Transverse colon (tissue), 4 donors: Measurements from ENCODE around the gene GCC2. TPM values are rescaled to one million over a fixed set of nuclear protein-coding genes. Genes with fewer than 3 reads are reported as not detected.

Experiments used
- DNase-seq: peaks from one replicate; pipeline ENCODE4 v3.0.0-alpha.2; 2019
- H3K27ac ChIP-seq, 4 donors: fragments of 200-600 bp; sonication (generic); 2 replicates each; pipeline ENCODE4 v1.5.1; 2016 to 2018; ENCODE audit warnings: inconsistent platforms in 4 of 4
- H3K27me3 ChIP-seq: fragments of 200-600 bp; sonication (generic); 2 replicates; pipeline ENCODE4 v1.5.1; 2017; ENCODE audit warnings: inconsistent platforms
- H3K36me3 ChIP-seq, 4 donors: fragments of 200-600 bp; sonication (generic); 2 replicates each; pipeline ENCODE4 v1.5.1; 2017 to 2019; ENCODE audit warnings: inconsistent platforms in 4 of 4
- H3K4me1 ChIP-seq, 4 donors: fragments of 200-600 bp; sonication (generic); 2 replicates each; pipeline ENCODE4 v1.5.1; 2017 to 2020; ENCODE audit warnings: inconsistent platforms in 4 of 4
- H3K4me3 ChIP-seq, 4 donors: fragments of 200-600 bp; sonication (generic); 1 replicate in 1 of 4; 2 replicates in 3 of 4; pipeline versions ENCODE4 v1.5.1 to v1.6.1; 2017 to 2019; ENCODE audit warnings: inconsistent platforms in 4 of 4
- H3K9me3 ChIP-seq, 2 donors: fragments of 200-600 bp; sonication (generic); 2 replicates each; pipeline ENCODE4 v1.5.1; 2017 to 2019; ENCODE audit warnings: inconsistent platforms in 2 of 2
- EP300 ChIP-seq: sonication (generic); formaldehyde crosslinking; IDR thresholded peaks from one replicate; pipeline ENCODE4 v1.6.1; 2017; ENCODE audit warnings: antibody characterized with exemption, low read depth
- POLR2A ChIP-seq: fragments of 450-650 bp; IDR thresholded peaks from one replicate; pipeline ENCODE4 v1.6.1; 2016; ENCODE audit warnings: antibody characterized with exemption, mild to moderate bottlenecking, moderate library complexity
- POLR2AphosphoS5 ChIP-seq, 3 donors: sonication (generic); formaldehyde crosslinking; IDR thresholded peaks; one replicate each; pipeline ENCODE4 v1.6.1; 2016; ENCODE audit warnings: antibody characterized with exemption in 3 of 3
- WGBS, 2 donors: methylation state at CpG; one replicate each; pipeline ENCODE4 v1.1.5; 2018; ENCODE audit warnings: low coverage in 1 of 2; 5-methylcytosine and 5-hydroxymethylcytosine counted together
- in situ Hi-C, 4 donors: fragments of 200-750 bp; cut with MboI; loops; one replicate each; pipeline versions ENCODE4 v1.15.0 to v1.15.1; 2017; ENCODE audit warnings: low sequenced_read_pairs in 3 of 4, low pct_ligation_motif_present in 1 of 4, low pct_unique_long_range_greater_than_20kb in 1 of 4
- intact Hi-C: fragments of 100-400 bp; cut with DNase I; formaldehyde crosslinking; loops from one replicate; pipeline ENCODE4 v1.15.1; 2023; ENCODE audit warnings: low total_unique reads
- total RNA-seq, 4 donors: library from RNA; depleted of rRNA; stranded (reverse); fragments of >200 nt; gene quantifications; one replicate each; pipeline ENCODE4 v1.1.0, GENCODE V29; 2016
- TF ChIP-seq, protein P1 (sequence below), 5 experiments: fragments of 200-600 bp in 3 of 5; fragments of 450-650 bp in 2 of 5; sonication (generic) in 3 of 5; IDR thresholded peaks; 1 replicate in 2 of 5; 2 replicates in 3 of 5; pipeline ENCODE4 v1.5.1; 2016 to 2017; ENCODE audit warnings: antibody characterized with exemption in 5 of 5, inconsistent platforms in 3 of 5, mild to moderate bottlenecking in 2 of 5, moderate library complexity in 1 of 5

The GCC2 gene
- total RNA-seq, 4 donors from 2014 or later: 27.5 to 120 (median 75.9) TPM

DNA sequence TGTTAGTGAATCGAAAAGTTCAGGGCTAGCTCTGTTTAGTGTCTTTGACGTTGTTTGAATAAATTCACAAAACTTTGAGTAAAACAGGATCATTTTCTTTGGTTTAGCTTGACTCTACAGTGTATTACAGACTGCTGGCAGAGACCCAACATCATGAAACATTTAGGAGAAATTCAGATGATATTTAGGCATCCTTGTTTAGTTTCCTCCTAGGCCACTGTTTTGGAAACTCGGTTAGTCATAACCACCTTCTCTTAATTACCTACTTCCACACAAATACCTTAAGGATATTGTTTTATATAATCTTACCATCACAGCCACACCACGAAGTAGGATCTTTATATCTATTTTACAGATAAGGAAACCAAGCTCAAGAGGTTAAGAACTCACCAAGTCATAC, 93.1 kb downstream of the GCC2 start:
- Histone ChIP-seq H3K4me3 (no peak overlapping the region), H3K27me3 (no peaks in the 10 kb centered on the region), H3K9me3 (no peaks in the 10 kb centered on the region), H3K36me3 (no peaks in the 10 kb centered on the region), H3K4me1 (peaks cover 15 to 49% (median 18%) of the 10 kb centered on the region in 4 donors), H3K27ac (peak overlapping the region; percentile 17 to 56 (median 40))
- intact Hi-C loops (no loop called here), in situ Hi-C loops (no loop called here)
- WGBS, 2 donors: 55 to 61% methylated on average over 4 of the region's 4 CpGs
- DNase-seq: no peak
- TF ChIP-seq EP300: no peak
- TF ChIP-seq POLR2AphosphoS5 (IDR thresholded peaks at IDR 0.05): no peak
- TF ChIP-seq POLR2A: no peak
- TF ChIP-seq, protein P1, sequence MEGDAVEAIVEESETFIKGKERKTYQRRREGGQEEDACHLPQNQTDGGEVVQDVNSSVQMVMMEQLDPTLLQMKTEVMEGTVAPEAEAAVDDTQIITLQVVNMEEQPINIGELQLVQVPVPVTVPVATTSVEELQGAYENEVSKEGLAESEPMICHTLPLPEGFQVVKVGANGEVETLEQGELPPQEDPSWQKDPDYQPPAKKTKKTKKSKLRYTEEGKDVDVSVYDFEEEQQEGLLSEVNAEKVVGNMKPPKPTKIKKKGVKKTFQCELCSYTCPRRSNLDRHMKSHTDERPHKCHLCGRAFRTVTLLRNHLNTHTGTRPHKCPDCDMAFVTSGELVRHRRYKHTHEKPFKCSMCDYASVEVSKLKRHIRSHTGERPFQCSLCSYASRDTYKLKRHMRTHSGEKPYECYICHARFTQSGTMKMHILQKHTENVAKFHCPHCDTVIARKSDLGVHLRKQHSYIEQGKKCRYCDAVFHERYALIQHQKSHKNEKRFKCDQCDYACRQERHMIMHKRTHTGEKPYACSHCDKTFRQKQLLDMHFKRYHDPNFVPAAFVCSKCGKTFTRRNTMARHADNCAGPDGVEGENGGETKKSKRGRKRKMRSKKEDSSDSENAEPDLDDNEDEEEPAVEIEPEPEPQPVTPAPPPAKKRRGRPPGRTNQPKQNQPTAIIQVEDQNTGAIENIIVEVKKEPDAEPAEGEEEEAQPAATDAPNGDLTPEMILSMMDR (IDR thresholded peaks at IDR 0.05): no peak

DNA sequence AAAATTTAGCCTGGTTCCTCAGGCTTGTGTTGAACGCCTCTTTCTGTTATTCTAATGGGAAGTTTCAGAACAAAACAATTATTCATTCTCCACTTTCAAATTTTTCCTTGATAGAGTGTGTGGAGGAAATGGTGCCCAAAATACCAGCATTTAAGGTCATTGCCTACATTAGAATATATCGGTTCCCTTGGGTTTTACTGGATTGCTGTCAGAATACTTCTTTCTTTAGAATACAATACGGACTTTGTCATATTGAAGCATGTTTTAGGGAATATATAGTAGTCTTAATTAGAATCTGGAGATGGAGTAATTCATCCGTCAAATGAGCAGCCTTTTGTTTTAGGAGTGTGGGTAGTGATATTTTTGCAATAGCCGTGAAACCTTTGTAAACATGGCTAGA, 98.6 kb downstream of the GCC2 start:
- 81 to 83% methylated on average over 5 of the region's 5 CpGs for WGBS, 2 donors
- intact Hi-C loops: no loop called here
- H3K4me3 ChIP-seq: no peak overlapping the region
- in situ Hi-C loops: no loop called here
- peaks cover 0 to 26% (median 6%) of the 10 kb centered on the region in 4 donors for H3K4me1 ChIP-seq
- no peak overlapping the region for H3K27ac ChIP-seq
- no peak for DNase-seq
- TF ChIP-seq POLR2AphosphoS5 (IDR thresholded peaks at IDR 0.05) (no peak), POLR2A (no peak), EP300 (no peak)
- TF ChIP-seq, protein P1 (IDR thresholded peaks at IDR 0.05): no peak
- H3K36me3 ChIP-seq: no peaks in the 10 kb centered on the region
- H3K27me3 ChIP-seq: no peaks in the 10 kb centered on the region
- H3K9me3 ChIP-seq: no peaks in the 10 kb centered on the region

DNA sequence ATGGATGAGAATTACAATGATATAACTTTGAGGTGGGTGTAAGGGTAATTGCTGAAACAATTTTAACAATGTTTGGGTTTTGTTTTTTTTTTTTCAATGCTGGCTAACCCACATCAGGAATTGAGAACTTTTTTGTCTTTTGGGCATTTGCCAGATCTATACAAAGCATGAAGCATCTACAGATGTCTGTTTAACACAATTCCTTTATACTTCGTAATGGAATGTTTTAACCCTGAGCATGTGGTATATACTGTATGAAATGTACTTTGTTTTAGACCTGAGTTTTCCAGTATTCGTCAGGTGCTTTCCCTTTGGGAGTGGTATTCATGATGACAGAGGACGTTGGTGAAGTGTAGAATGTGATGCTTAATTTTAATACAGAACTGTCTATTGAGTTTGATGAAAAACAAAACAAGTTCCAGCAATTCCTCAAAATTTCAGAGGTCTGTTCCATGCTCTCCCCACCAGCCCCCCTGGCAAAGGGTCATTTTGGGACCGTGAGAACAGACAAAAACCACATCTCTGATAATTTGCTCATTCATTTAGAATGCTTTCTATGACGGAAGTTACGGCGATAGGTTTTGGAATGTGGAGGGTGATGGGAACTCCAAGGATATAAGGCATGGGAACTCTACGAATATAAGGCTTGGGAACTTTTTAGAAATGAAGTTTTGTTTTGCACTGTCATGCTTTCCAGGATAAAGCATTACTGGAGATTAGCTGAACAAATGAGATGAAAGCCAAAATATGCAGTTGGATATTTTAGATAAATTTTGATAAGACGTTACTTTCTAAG, 99.4 kb downstream of the GCC2 start:
- no peak for DNase-seq
- no peak for TF ChIP-seq POLR2A
- TF ChIP-seq, protein P1 (IDR thresholded peaks at IDR 0.05): no peak
- TF ChIP-seq POLR2AphosphoS5 (IDR thresholded peaks at IDR 0.05): no peak
- TF ChIP-seq EP300: no peak
- Histone ChIP-seq H3K27me3 (no peaks in the 10 kb centered on the region), H3K4me1 (peaks cover 0 to 32% (median 13%) of the 10 kb centered on the region in 4 donors), H3K27ac (no peak overlapping the region), H3K9me3 (no peaks in the 10 kb centered on the region), H3K36me3 (no peaks in the 10 kb centered on the region), H3K4me3 (no peak overlapping the region)
- intact Hi-C loops (no loop called here), in situ Hi-C loops (no loop called here)
- WGBS, 2 donors: 63 to 81% methylated on average over 9 of the region's 9 CpGs

DNA sequence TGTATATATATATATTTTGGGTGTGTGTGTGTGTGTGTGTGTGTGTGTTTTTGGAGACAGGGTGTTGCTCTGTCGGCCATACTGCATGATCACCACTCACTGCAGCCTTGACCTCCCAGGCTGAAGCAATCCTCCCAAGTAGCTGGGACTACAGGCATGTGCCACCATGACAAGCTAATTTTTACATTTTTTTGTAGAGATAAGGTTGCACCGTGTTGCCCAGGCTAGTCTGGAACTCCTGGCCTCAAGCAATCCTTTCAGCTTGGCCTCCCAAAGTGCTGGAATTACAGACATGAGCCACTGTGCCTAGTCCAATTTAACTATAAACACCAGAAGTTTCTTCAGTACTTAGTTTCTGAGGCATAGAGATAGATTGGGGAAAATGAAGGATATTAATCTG, 103.6 kb downstream of the GCC2 start:
- no peaks in the 10 kb centered on the region for H3K36me3 ChIP-seq
- H3K9me3 ChIP-seq: no peaks in the 10 kb centered on the region
- H3K4me3 ChIP-seq: no peak overlapping the region
- intact Hi-C loops: no loop called here
- no peak for DNase-seq
- 88% methylated on average over 2 of the region's 2 CpGs; no CpG with 5 or more reads in 1 of the 2 donors for WGBS, 2 donors
- peak overlapping the region; percentile 55 to 79 (median 67) for H3K27ac ChIP-seq
- H3K27me3 ChIP-seq: no peaks in the 10 kb centered on the region
- TF ChIP-seq EP300 (no peak), POLR2AphosphoS5 (IDR thresholded peaks at IDR 0.05) (no peak), POLR2A (no peak)
- TF ChIP-seq, protein P1 (IDR thresholded peaks at IDR 0.05): no peak
- H3K4me1 ChIP-seq: peaks cover 3 to 38% (median 14%) of the 10 kb centered on the region in 4 donors
- in situ Hi-C loops: no loop called here
